ENCODE results near the gene GABRR3.

GABRR3 gene

DNA sequence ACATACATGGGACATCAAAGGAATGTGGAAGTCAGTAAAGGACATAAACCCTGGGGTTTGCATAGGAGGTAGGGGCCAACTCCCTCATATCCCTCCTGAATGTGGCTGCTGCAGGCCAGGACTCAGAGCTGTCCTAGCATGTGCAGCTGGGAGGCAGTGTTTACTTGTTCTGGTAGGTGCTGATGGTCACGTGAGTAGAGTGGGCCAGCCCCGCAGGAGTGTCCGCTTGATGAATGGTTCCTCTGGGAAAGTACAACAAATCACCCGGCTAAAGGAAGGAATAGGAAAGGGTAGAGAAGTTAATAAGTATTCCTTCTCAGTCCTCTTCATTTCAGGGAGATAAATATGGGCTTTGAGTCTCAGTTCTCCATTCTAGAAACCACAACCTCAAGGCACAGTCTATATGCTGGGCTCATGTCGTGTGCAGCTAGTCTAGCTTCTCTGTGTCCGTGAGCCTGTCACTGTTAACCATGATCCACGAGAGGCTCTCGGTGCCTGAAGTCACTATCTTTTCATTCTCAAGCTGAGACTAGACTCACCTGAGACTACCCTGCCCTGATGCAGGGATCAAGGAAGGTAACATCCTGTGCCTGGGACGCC is 80.8 kb downstream of the GABRR3 start:
- no peak for DNase-seq (ENCODE audit: low read depth)

DNA sequence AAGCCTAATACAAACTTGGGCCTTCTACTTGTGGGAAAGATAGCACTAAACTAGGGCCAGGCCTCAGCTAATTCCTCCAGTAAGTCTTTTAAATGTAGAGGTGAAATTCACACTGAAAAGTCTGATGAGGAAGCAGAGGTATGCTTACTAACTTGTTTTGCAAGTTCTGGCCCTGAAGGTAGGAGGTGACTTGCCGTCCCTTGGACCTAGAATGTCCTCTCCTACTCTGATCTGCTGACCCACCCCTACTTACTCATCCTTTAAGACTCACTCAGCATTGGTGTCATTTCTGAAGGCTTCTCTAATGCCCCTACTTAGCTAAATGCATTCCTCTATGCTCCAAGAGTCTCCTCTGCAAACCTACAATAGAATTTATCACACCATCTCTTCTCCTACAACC is 82.2 kb downstream of the GABRR3 start:
- DNase-seq (ENCODE audit: low read depth), result no peak

DNA sequence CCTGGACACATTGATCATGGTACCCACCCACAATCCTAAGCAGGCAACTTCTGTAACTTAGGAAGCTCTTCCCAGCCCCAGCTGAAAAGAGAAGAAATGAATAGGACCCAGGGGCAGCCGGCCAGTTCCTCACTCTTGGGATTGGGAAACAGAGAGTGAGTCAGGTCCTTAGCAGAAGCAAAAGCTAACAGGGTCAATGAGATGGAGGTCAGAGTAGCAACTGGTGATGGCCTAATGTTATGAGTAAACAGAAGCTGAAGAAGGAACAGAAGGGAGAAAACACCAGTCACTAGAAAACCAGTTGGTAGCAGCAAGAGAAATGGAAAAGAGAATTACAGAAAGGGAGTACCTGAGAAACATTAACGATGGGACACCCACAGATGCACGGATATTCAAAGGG is 82.8 kb downstream of the GABRR3 start:
- DNase-seq (ENCODE audit: low read depth), result peak; percentile 57

DNA sequence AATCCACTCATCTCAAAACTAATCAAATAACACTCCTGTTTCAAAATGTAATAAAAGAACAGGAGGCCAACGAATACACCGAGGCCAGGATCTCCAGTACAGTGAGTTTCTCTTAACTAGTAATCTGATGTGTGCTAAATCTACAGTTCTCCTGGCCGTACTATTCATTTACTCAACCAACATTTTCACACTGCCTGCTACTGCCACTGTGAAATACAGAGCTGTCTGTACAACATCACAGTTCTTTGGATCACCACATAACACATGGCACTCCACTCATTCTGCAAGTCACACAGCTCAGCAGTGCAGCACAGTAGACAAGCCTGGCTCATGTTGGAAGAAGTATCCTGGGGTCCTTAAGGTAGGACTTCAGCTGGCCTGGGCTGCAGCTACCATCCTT is 84.8 kb downstream of the GABRR3 start:
- DNase-seq (ENCODE audit: low read depth), result no peak

DNA sequence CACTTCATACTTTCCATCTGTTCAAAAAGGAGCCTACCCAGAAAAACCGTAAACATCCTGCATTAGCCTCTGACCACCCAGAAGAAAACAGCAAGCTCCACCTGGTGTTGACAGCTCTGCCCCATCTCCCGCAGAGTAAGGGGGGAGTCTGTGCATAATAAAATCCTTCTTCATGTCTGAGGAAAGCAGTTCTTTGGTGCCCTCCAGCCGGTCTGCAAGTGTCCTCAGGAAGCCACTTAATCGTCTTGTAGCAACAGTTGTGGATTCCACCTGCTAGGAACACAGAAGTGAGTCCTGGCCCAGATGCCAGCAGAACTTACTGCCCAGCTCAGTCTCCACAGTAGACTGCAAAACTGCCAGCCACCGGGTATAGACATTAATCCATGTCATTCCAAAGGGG is 85.4 kb downstream of the GABRR3 start:
- no peak for DNase-seq (ENCODE audit: low read depth)

DNA sequence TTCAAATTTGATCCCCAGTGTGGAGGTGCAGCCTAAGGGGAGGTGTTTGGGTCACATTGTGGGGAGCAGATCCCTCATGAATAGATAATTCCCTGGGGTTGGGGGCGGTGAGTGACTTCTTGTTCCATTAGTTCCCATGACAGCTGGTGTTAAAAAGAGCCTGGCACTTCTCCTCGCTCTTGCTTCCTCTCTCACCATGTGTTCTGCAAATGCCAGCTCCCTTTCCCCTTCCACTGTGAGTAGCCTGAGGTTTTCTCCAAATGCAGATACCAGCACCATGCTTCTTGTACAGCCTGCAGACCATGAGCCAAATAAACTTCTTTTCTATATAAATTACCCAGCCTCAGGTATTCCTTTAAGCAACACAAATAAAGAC is 86.0 kb downstream of the GABRR3 start:
- no peak for DNase-seq (ENCODE audit: low read depth)

DNA sequence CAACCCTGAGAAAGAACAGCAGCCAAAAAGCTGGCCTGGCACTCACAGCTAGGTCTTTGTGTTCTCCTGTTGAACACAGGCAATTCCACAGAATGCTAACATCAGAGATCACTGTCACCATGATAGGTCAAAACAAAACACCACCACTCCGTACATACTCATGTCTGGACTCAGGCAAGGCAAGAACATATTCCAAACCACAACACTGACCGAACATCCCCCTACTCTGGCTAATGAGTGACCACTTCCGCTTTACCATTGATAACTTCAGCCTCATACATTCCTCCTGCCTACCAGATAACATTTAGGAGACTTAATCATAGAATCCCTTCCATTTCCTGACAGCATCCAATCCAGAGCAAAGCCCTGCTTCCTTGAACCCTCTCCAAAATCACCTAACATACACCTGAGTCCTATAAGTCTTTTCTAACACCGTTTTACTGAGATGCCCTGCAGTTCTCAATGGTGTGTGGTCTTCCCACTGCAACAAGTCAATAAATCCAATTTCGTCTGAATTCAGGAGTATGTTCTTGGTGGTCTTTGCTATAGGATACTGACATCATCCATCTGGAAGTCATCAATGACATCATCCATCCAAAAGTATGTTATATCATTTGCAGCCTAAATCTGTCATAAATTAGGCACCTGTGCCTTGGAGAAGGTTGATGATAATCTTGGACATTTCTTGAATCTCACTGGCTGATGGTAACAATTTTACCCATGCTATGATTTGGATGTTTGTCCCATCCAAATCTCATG is 86.6 kb downstream of the GABRR3 start:
- DNase-seq (ENCODE audit: low read depth), result no peak

DNA sequence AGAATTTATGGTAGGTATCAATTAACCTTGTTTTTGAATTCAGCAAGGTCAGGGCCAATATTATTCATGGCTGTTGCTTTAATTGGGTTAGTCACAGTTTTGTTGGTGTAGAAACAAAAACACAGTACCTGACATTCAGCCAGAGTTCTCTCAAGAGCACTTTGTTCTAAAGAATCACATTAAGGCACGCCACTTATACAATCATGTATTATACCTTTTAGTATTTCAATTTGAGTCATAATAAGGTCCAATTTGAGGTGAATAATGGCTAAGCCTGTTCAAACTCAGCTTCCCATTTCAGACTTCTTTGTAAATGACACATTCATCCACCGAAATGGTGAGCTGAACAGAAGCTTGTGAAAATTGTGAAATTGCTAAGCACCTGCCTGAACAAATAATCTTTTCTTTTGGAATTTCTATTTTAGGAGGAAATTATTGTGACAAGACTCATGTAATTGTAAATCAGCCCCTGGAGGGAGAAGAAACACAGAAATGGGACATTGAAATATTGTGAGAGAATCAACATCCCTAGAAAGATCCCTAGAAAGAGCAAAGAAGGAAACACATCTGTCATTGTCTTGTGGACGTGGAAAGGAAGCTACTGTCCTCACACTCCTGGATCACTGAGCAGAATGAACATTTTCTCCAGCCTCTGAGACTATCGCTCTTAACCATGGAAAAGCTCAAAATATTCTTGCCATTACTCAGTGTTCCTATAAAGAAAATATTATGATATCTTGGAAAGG is 92.1 kb downstream of the GABRR3 start:
- DNase-seq (ENCODE audit: low read depth), result no peak

DNA sequence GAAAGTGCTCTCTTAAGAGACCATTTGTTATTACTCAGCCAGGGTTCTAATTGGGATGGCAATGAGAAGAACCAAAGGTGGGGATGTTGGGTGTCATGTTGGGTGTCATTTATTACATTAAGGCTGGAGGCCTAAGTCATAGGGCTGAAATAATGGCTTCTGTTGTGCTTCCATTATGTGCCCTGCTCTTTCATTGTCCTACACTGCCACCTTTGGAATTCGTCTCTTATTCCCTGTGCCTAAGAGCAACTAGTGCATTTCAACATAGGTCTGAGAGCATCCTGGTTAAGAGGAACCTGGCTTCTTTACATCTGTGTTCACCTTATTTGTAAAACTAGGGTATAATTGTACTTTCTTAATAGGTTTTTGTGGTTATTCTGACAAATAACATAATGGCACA is 95.1 kb downstream of the GABRR3 start:
- no peak for DNase-seq (ENCODE audit: low read depth)

DNA sequence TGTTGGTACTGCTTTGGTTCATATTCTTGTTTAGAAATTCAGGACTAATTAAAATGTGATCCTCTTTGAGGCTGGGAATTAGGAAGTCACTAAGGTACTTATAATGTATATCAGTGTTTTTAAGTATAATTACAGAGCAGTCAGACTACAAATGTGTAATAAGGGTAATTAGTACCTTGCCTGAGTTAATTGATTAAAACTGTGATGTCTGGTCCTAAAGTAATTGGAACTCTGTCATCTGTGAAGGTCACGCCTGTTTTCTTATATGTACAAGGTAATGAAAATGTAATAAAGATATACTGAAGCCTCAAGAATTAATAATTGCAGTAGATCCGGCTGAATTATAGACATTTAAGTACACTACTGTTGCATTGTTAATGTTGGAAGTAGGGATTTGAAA is 95.7 kb downstream of the GABRR3 start:
- DNase-seq (ENCODE audit: low read depth), result no peak

DNA sequence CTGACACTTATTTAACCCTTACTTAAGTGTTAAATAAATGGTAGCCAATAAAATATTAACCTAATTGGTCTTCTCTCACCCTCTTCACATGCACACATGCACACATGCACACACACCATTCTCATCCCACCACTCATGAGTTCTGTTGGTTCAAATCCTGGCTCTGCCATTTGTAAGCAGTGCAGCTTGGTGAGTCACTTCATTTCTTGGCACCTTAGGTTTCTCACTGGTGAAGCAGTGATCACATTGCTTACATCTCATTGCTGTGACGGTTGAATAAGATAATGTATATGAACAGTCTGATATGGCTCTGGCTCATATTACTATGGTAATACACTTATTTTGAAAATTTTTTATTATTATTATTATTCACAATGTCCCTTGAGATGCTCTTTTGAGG is 96.7 kb downstream of the GABRR3 start:
- DNase-seq (ENCODE audit: low read depth), result no peak

DNA sequence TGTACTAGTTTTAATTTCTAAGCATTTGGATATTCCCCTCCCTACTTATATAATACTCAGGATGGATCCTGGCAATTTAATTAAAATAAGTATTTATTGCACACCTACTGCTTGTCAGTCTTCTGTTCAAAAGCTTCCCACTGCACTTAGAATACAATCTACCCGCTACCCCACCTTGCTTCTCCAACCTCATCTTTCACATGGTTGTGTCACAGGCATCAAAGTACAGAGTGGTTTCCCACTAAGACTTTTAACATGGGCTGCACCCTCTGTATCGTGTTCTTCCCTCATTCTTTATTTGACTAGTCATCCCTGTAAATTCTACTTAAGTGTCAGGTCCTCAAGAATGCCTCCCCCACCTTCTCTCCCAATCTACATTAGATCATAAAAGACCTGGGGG is 97.9 kb downstream of the GABRR3 start:
- DNase-seq (ENCODE audit: low read depth), result no peak

DNA sequence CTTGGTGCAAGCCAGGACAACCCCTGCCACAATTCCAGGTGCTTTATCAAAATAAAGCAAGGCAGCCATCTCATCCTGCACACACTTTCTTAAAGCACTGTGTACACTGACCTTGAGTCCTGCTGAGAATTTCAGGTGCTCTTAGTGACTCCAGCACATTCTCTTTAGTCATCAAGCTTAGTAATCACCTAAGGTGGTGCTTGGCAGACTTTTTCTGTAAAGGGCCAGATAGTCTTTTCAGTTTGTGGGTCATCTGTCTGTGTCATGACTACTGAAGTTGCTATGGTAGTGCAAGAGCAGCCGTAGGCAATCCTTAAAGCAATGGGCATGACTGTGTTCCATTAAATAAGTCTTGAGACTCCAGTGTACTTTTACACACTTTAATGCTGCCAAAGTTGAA is 99.3 kb downstream of the GABRR3 start:
- DNase-seq (ENCODE audit: low read depth), result no peak
